RPMI8226 (cell line): ENCODE data around the gene MYO7B.

Source experiments
- DNase-seq: peaks from one replicate; pipeline ENCODE4 v3.0.0-alpha.2; 2015

Gene MYO7B

DNA sequence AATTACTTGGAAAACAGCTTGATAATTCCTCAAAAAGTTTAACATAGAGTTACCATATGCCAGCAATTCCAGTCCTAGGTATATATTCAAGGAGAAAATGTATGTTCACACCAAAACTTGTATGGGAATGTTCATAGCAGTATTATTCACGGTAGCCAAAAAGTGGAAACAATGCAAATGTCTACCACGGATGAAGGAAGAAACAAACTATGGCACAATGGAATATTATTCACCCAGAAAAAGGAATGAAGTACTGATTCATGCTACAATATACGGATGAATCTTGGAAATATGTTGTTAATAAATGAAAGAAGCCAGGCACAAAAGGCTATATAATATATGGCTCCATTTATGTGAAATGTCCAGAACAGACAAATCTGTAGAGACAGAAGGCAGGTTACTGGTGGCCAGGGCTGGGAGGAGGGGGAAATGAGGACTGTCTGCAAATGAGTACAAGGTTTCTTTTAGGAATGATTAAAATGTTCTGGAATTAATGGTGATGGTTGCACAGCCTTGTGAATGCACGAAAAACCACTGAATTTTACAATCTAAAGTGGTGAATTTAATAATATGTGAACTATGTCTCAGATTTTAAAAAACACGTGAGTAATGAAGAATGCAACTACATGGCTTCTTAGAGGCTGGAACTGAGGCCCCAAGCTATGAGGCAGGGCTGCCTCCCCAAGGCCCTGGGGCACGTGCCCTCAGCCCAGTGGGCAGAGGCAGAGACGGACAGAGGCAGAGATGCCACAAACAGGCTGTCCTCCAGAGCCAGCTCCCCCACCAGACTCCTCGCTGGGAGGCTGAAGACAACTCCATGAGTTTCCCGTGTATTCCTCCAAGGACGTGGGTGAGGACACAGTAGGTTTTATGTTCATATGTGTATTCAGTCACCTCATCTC lies 134.8 kb downstream of the MYO7B start:
- DNase-seq: no peak

- no peak for DNase-seq
These were observed 135.4 kb downstream of the MYO7B start for GRCh38 chr2:127670957-127671290.

DNA sequence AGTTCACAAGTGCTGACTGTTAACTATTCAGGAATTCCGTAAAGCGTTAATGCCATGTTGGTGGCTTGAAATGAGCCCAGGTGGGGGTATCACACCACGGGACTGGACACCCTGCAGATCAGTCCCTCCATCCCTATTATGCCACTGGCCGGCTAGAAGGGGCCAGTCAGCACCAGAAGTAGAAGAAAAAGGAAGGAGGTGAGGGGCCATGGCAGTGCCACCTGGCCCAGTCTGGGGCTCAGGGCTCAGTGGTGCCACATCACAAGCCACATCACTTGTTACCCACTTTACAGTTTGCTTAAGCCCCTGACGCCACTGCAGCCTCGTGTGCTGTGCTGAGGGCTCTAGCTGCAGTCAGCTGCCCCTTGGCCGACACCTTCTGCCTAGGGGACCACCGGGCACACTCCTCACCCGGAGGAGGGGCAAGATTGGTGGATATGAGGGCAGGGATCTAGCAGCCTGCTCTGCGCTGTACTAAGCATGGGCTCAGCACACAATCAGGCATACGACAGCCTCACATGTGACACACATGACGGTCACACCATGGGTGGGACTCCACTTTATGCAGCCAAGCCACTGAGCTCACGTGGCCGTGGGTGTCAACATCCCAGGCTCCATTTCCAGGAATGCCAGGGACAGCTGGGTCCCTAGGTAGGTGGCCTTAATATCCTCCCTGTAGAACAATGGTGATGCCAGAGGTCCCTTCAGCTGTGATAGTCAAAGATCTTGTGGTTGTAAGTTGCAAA lies 136.2 kb downstream of the MYO7B start:
- DNase-seq: no peak

DNA sequence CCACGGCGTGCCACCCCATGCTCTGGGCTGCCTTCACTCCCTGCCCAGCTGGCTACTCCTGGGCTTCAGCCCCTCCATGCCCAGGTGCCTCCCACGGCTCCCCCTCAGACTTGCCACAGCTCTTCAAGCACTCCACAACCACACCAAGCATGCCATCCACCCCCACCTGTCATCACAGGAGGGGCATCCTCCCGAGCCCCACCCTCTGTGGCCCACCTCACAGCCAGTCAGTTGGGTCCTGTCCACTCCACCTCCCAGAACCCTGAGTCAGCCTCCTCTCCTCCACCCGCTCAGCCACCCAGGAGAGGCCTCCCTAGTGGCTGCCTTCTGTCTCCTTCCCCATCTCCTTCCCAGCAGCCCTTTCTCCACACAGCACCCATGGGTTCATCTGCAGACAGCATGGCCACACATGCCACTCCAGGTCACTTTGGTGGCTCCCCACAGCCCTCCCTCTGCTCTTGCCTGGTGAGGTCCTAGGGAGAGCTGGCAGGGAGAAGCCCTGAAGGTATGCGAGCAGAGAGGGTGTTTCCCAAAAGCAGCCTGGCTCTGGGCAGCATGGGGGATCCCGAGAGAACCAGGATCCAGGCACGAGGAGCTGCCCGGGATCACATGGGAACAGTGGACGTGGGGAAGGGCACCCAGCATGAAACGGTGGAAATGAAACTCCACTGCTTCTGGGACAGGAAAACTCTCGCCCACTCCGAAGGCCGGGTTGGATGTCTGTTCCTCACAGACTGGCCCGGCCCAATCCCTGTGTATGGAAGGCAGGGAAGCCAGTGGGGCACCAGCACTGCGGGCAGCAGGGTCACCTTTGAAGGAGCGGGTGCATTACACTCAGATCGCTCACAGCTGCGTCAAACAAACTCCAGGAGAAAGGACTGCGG lies 137.1 kb downstream of the MYO7B start:
- no peak for DNase-seq

DNA sequence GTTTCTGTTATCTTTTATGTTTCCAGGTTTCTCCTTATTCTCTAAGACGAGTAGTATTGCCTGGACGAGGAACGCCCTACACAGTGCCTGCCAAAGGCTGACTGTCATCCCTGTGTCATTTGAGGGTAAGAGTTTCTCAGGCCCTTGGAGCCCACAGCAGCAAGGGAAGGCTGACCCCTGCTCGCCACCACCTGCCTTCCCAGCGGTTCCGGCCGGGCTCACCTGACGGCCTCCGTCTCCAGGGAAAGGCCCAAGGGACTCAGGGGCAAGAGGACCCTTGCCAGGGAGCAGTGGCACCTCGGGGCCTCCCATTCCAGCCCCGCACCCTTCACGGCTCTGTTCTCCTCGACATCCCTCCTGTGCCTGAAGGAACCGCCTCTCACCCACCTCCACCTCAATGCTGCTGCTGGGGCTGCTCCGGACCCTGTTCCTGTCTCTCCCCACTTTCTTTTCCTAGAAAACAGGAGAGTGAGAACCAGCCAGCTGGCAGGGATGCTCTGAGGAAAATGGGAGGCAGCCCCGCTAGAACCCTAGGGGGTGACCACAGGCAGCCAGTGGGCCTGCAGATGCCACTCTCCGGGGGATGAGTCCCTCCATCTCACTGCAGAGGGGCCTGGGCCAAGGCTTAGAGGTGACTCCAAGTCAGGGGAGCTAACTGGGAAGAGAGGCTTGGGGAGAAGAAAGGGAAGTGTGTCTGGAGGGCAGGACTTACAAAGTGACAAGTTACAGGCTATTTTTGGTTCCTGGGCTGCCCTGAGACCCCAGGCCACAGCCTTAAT lies 138.0 kb downstream of the MYO7B start:
- no peak for DNase-seq

- no peak for DNase-seq
These were observed 139.0 kb downstream of the MYO7B start for GRCh38 chr2:127674241-127675209.

DNA sequence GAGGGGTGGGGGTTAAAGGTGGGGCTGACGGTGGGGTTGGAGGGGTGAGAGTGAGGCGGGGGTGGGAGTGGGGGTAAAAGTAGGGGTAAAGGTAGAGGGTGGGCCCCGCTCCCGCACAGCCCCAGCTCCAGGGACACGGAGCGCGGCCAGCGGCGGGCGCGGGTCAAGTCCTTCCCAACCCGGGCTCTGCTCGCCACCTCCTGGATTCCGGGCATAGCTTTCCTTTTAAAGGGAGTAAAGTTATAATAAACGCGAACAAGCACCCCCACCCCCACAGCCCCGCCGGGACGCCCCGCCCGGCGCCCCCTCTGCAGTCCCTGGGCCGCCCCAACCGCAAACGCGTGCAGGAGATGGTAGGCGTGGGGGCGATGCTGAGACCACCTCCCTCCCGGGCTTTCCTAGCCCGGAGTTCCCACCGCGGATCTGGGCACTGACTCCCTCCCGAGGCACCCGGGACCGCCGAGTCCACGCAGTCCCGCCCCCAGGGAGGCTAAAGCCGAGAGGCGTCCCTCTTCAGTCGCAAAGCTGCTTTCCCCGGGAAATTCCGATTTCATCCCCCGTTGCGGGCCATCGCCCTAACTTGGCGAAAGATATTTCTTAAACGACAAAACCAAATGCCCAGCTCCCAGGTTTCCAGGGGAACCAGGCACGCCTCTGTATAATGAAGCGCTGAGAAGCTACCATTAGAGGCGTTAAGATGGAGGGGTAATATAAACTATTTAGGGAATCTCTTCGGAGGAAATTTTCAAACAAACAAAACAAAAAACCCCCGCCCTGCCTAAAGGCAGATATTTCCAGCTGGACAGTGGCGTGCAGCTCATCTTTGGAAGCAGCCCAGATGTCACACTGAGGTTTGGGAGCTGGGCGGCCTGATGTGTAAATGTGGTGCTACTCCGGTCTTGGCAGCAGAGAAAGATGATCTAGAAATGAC lies 140.1 kb downstream of the MYO7B start, which contains the start of gene LIMS2:
Gene LIMS2 (minus strand): TSS at position 200 of the 931 bp plus-strand sequence. CDS start 506 bp downstream, outside the sequence.
- DNase-seq: no peak

- no peak for DNase-seq
These were observed 141.4 kb downstream of the MYO7B start for GRCh38 chr2:127676906-127677305.

- DNase-seq: no peak
These were observed 143.0 kb downstream of the MYO7B start for GRCh38 chr2:127678531-127678930.

DNA sequence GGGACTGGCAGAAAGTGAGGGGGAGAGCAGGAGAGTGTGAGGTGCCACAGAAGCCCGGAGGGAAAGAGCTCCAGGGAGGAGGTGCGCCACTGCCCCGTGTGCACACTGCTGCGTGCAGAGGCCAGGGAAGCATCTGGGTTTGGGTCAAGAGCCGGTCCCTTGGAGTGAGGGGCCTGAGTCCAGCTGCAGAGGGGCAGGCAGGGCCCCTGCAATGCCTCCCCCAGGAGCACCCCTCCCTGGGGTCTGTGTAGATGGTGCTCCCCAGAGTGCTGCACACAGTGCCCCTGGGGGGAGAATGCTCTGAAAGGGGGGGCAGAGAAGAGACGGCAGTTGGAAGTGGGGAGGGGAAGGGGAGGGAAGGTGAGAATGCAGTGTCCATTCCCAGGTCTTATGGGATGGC lies 143.5 kb downstream of the MYO7B start:
- no peak for DNase-seq

DNA sequence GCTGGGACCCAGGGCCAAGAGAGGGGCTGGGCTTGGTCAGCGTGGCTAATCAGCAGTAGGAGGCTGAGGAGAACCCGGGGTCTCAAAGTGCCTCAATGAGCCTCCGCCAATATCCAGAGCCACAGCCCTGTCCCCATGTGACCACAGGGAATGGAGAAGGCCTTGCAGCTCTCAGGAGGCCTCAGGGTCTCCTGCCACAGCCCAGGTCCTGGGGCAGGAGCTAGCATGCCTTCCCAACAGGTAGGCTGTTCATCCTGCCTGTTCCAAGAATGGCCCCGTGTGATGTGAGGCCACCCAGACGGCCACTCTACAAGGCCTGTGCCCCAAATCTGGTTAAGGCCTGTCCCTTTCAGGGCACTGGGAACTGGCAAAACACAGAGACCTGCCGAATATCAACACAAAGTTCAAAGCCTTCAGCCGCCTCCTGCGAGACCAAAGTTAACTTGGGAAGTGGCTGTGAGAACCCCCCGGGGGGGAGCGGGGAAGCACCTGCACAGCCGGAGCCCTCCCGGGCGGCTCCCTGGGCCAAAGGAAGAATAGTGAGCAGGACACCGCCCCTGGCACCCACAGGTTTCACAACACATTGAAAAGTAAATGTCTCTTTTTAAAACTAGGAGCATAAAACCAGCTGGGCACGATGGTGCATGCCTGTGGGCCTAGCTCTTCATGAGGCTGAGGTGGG lies 144.3 kb downstream of the MYO7B start:
- no peak for DNase-seq

DNA sequence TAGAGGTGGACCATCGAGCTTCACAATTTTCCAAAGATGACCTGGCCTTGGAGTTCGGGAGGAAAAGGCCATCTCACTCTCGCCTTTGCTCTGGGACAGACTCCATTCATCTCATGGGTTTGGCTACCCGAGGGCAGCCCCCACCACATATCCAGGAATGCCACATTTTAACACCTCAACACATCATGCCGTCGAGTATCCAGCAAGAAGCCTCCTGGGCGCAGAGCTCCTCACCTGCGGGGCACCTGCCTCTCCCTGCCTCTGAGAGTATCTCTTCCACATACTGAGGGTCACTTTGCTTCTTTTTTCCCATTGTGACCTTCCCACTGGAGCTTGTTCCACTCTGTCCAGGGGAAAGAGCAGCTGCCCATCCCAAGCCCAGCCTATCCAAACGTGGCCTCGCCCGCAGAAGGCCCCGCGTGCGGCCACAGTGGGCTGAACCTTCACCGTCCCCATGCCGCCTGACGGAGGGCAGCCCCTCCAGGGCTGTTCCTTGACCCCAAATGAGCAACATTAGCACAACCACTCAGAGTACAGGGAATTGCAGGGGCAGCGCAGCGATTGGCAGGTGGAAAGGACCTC lies 145.3 kb downstream of the MYO7B start:
- DNase-seq: no peak

DNA sequence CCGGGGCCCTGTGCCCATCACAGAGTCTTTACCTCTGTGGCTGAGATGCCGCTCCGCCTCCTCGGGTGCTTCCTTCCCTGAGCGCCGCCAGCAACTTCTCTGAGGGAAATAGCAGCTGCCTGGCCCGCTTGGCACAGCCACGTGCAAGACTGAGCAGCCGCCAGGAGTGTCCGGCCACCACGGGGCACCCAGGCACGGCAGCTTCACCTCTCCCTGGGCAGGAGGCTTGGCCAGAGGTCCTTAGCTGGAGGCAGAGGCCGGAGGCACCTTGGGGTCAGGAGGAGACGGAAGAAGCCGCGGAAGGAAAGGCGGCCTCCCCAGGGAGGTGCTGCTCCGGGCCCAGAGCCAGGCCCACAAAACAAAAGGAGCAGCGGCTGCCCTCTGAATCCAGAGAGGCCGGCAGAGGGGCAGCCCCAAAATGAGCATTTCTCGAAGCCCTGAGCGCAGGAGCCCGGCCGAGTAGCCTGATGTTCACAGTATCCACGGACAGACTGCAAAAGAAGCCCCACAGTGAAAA lies 145.9 kb downstream of the MYO7B start:
- peak; percentile 29 for DNase-seq

GRCh38 chr2:127681976-127682857 lies 146.7 kb downstream of the MYO7B start:
- no peak for DNase-seq

DNA sequence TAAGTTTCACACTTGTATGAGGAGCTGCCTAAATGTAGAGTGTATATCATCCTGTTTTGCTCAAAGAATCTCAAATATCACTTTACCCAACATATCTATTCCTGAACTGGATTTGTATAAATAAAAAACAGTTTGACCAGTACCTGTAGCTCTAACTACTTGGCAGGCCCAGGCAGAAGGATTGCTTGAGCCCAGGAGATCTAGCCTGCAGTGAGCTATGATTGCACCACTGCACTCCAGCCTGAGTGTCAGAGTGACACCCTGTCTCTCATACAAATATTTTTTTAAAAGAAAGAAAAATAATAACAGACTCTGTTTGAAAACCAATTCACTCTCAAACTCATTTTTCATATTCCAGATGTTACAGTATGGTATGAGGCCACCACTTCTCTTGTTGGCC lies 147.6 kb downstream of the MYO7B start:
- no peak for DNase-seq

GRCh38 chr2:127683757-127684156 lies 148.3 kb downstream of the MYO7B start:
- DNase-seq: no peak

DNA sequence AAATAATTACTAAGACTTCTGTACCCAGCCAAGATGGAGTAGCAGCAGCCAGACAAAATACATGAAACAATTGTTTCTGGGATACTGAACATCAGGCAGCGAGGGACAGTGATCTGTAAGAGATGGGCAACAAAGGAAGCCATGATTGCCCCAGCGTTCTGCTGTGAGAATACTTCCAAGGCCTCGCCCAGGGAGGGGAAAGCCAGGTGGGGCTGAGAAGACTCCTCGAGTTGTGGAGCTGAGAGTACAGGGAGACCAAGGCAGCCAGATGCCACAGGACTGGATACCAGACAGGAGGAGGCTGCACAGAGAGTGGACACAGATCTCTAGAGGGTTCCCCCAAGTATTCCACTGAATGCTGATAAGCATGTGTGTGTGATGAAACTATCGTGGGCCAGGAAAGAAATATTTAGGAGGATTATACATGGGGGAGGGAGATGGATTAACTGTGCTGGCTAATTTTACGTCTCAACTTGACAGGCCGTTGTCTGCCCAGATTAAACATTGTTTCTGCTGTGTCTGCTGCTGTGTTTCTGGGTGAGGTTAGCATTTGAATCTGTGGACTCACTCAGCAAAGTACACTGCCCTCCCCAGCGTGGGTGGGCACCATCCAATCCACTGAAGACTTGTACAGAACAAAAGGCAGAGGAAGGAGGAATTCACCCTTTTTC lies 150.1 kb downstream of the MYO7B start:
- DNase-seq: no peak
